Neural cell (in vitro differentiated cells): ENCODE data around the gene LPAR6.

Experiments
- EP300 ChIP-seq: fragments of 450-650 bp; conservative IDR thresholded peaks from 2 replicates; pipeline ENCODE4 v1.6.1; 2014; ENCODE audit warnings: antibody characterized with exemption, mild to moderate bottlenecking, moderate library complexity; ENCODE audit not compliant: poor library complexity, severe bottlenecking
- EZH2 ChIP-seq: fragments of 200-600, 300-800 bp; shearing (Covaris generic), sonication (generic); IDR thresholded peaks from 2 replicates; pipeline ENCODE4 v1.6.1; 2014; ENCODE audit warnings: antibody characterized with exemption, low read length, borderline replicate concordance, mild to moderate bottlenecking; ENCODE audit not compliant: insufficient read depth, poor library complexity, severe bottlenecking
- MXI1 ChIP-seq: fragments of 450-650 bp; conservative IDR thresholded peaks from 2 replicates; pipeline ENCODE4 v1.6.1; 2014; ENCODE audit warnings: antibody characterized with exemption, mild to moderate bottlenecking; ENCODE audit not compliant: poor library complexity, severe bottlenecking
- POLR2AphosphoS5 ChIP-seq: IDR thresholded peaks from 2 replicates; pipeline ENCODE4 v1.6.1; 2012
- RAD21 ChIP-seq: fragments of 450-650 bp; conservative IDR thresholded peaks from 2 replicates; pipeline ENCODE4 v1.6.1; 2014; ENCODE audit warnings: antibody characterized with exemption, mild to moderate bottlenecking, moderate library complexity
- SMC3 ChIP-seq: fragments of 450-650 bp; conservative IDR thresholded peaks from 2 replicates; pipeline ENCODE4 v1.6.1; 2014; ENCODE audit warnings: antibody characterized with exemption, mild to moderate bottlenecking, moderate library complexity; ENCODE audit not compliant: poor library complexity
- TAF1 ChIP-seq: IDR thresholded peaks from 2 replicates; pipeline ENCODE4 v1.6.1; 2012; ENCODE audit warnings: low read depth
- TF ChIP-seq, protein P1 (sequence below): fragments of 450-650 bp; IDR thresholded peaks from 2 replicates; pipeline ENCODE4 v1.5.1; 2014; ENCODE audit warnings: antibody characterized with exemption, mild to moderate bottlenecking, moderate library complexity; ENCODE audit not compliant: poor library complexity, severe bottlenecking

DNA sequence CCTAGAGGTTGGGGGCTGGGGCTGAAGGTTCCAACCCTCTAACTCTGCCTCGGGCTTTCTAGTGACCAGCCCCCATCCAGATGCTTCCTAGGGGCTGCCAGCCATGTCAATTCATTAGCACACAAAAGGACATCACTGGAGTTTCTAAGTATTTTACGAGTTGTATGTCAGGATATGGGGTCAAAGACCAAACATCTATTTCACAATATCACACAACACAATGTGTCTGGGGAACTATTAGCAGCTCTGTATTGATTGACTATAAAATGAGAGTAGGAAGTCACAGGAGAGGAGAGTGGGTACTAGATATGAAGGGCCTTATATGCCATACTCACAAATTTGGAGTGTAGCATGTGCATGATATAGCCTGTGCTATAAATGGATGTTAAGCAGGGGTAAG is 42.1 kb downstream of the LPAR6 start:
- TF ChIP-seq, protein P1, sequence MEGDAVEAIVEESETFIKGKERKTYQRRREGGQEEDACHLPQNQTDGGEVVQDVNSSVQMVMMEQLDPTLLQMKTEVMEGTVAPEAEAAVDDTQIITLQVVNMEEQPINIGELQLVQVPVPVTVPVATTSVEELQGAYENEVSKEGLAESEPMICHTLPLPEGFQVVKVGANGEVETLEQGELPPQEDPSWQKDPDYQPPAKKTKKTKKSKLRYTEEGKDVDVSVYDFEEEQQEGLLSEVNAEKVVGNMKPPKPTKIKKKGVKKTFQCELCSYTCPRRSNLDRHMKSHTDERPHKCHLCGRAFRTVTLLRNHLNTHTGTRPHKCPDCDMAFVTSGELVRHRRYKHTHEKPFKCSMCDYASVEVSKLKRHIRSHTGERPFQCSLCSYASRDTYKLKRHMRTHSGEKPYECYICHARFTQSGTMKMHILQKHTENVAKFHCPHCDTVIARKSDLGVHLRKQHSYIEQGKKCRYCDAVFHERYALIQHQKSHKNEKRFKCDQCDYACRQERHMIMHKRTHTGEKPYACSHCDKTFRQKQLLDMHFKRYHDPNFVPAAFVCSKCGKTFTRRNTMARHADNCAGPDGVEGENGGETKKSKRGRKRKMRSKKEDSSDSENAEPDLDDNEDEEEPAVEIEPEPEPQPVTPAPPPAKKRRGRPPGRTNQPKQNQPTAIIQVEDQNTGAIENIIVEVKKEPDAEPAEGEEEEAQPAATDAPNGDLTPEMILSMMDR, result no peak
- no peak for TF ChIP-seq EP300
- TF ChIP-seq EZH2, result no peak
- no peak for TF ChIP-seq SMC3
- TF ChIP-seq MXI1, result no peak
- TF ChIP-seq RAD21, result no peak
- no peak for TF ChIP-seq POLR2AphosphoS5
- no peak for TF ChIP-seq TAF1
